Glomerular endothelial cell (primary cell): ENCODE measurements around the gene CEACAM19. TPM values are rescaled to one million over a fixed set of nuclear protein-coding genes. Genes with fewer than 3 reads are reported as not detected.
A peak's percentile ranks its signal among the peaks of the same experiment; 100 is the strongest.
"Not testable (repeated sequence)": the region's sequence is repeated elsewhere in the genome, so short reads cannot be mapped to it uniquely, and the experiment has no call there.

Source experiments
- DNase-seq: peaks from one replicate; pipeline ENCODE4 v3.0.0-alpha.2; 2011; ENCODE audit warnings: low read depth, low spot score; ENCODE audit errors: extremely low read depth
- total RNA-seq: library from RNA; depleted of rRNA; stranded (reverse); fragments of >200 nt; gene quantifications from 2 replicates; pipeline ENCODE4 v1.2.3, GENCODE V29; 2015

Gene CEACAM19, protein sequence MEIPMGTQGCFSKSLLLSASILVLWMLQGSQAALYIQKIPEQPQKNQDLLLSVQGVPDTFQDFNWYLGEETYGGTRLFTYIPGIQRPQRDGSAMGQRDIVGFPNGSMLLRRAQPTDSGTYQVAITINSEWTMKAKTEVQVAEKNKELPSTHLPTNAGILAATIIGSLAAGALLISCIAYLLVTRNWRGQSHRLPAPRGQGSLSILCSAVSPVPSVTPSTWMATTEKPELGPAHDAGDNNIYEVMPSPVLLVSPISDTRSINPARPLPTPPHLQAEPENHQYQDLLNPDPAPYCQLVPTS
- 4.4 and 9.0 TPM in 2 replicates for total RNA-seq

DNA sequence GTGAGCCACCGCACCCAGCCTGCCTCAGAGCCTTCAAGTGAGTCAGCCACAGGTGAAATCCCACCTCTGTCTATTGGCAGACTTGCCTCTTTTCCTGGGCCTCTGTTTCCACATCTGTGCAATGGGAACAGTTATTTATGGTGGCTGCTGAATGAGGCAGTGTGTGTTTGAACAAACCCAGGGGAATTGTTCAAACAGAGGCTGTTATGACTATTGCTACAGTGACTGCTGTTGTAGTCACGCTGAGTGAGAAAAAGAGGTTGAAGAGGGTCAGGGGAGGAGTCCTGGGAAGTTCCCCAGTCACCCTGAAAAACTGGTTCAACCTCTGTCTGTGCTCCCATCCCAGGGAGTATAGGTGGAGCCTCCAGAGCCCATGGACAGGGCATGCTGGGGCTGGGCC lies at the start of gene CEACAM19:
Gene CEACAM19 (plus strand): TSS at position 83 of the 400 bp plus-strand sequence. CDS start 450 bp downstream, outside the sequence.
- DNase-seq = no peak

DNA sequence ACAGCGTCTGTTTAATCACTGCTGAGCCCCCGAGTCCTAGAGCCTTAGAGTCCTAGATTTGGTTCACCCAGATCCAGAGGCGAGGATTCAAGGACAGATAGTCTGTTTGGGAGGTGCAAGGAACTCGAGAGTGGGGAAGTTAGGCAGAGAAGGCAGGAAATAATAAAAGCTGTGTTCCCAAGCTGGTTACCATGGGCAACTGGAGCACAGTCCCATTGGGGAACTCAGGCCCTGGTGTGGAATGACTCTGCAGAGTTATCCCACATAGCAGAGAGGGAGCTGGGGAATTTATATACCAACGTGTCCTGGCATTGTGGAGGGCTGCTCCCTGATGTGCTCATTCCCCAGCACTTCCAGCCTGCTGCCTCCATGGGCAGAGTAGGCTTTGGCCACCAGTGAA lies 48.2 kb upstream of the CEACAM19 start:
- peak; percentile 42 for DNase-seq

DNA sequence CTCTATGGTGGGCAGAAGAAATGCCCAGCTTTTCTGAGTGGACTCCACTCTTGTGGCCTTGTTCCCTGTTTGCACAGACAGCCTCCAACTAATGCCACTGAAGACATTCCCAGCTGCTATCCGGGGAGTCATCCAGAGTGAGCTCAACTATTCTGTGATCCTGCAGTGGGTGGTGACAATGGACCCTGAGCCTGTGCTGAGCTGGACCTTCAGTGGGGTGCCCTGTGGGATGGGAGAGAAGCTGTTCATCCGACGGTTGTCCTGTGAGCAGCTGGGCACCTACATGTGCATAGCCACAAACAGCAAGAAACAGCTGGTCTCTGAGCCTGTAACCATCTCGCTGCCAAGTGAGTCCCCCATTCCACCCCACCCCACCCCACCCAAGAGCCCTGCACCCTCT lies 47.7 kb upstream of the CEACAM19 start:
- no peak for DNase-seq

DNA sequence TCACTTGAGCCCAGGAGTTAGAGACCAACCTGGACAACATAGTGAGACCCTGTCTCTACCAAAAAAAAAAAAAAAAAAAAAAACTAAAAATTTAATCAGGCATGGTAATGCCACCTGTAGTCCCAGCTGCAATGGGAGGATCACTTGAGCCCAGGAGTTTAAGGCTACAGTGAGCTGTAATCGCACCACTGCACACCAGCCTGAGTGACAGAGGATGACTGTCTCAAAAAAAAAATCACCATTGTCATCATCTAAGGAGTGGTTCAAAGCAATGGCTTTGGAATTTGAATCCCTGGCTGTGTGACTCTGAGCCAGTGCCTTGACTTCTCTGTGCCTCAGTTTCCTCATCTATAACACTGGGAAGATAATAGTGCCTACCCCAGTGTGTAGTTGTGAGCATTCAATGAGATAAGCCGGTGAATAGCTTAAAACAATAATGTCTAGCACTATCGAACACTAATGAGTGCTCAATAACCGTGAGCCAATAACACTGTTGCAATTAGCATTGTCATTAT lies 46.4 kb upstream of the CEACAM19 start:
- DNase-seq = no peak

DNA sequence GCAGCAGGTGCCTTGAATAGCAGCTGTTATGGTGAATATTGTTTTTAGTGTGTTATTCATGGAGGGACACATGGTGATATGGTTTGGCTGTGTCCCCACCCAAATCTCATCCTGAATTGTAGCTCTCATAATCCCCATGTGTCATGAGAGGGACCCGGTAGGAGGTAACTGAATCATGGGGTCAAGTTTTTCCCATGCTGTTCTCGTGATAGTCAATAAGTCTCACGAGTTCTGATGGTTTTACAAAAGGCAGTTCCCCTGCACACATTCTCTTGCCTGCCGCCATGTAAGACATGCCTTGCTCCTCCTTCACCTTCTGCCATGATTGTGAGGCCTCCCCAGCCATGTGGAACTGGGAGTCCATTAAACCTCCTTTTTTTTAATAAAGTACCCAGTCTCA lies 45.6 kb upstream of the CEACAM19 start:
- not testable (repeated sequence) for DNase-seq

DNA sequence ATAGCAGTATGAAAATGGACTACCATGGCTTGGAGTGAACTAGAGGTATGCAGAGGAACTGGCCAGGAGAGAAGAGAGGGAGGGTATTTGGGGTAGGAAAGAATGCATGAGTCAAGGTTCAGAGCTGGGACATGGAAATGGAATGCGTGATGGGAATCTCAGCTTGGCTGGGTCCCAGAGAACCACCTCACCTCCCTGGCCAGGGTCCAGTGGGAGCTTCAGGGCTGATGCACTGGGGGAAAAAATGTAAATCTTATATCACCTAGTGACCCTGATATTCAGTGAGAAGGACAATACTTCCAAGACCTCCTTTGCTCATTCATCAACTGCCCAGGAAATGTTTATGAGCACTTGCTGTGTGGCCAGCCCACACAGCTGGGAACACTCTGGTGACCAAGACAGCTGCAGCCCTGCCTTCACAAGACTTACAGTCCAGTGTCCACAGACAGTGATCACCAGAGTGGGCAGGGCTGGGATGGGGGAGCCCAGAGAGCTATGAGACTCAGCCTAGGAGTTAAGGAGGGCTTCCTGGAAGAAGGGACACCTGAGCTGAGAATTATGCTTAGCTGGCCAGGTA lies 45.1 kb upstream of the CEACAM19 start:
- peak; percentile 85 for DNase-seq

DNA sequence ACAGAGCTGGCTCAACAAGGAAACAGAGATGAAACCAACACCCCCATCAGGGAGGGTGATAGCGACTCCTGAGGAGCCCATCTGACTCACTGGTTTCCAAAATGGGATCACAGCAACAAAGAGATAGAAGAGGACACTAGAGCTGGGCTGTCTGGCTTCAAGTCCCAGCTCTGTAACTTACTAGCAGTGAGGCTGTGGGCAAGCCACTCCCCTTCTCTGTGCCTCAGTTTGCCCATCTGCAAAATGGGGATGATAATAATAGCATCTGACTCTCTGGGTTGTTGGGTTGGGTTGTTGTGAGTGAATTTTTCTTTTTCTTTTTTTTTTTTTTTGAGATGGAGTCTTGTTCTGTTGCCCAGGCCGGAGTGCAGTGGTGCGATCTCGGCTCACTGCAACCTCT lies 43.7 kb upstream of the CEACAM19 start:
- DNase-seq = no peak

DNA sequence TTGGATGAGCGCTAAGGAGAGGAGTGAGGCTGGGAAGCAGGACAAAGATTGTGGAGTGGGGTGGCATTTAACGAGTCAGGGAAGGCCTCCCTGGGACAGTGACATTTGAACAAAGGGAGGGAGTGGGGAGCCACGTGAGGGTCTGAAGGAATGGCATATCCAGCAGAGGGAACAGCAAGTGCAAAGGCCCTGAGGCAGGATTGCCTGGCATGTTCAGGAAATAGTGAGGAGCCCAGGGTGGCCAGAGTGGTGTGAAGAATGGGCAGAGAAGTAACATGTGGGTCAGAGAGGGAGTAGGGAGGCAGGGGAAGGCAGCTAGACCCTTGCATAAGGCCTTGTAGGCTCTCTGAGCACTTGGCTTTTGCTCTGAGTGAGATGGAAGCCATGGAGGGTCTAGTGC lies 42.5 kb upstream of the CEACAM19 start:
- no peak for DNase-seq

DNA sequence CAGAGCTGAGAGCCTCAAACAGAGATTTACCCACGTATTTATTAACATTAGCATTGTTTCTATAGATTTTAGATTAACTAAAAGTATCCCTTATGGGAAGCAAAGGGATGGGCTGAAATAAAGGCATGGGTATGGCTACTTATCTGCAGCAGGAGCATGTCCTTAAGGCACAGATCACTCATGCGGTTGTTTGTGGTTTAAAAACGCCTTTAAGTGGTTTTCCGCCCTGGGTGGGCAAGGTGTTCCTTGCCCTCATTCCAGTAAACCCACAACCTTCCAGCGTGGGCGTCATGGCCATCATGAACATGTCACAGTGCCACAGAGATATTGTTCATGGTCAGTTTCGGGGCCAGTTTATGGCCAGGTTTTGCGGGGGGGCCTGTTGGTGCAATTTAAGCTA lies 39.7 kb upstream of the CEACAM19 start:
- DNase-seq = not testable (repeated sequence)

DNA sequence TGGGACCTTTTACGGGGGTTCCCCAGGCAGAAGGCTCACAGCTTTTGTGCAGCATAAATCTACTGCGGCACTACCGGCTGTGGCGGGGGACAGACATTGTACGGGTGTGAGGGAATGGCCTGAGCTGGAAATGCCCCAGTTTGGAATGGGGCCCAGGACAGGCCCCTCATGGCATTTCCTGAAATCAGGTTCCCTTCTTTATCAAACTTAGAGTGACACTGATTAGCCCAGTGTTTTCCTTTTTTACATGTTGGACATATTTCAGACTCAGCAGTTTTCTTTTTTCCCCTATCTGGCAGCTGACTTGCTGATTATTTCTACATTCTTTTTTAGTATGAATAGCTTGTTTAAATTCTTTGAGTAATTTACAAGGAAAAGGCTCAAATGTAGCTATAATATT lies 37.2 kb upstream of the CEACAM19 start:
- not testable (repeated sequence) for DNase-seq

DNA sequence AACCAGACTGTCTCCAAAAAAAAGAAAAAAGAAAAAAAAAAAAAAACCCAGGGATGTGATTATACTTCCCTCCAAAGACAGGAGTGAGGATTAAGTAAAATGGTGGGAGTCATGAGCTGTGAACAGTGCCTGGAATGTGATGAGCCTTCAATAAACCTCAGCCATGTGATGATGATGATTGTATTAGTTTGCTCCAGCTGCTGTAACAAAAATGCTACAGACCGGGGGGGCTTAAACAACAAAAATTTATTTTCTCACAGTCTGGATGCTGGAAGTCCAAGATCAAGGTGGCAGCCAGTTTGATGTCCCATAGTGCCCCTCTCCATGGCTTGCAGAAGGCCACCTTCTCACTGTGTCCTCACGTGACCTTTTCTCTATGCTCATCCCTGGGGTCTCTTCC lies 36.5 kb upstream of the CEACAM19 start:
- DNase-seq = no peak

DNA sequence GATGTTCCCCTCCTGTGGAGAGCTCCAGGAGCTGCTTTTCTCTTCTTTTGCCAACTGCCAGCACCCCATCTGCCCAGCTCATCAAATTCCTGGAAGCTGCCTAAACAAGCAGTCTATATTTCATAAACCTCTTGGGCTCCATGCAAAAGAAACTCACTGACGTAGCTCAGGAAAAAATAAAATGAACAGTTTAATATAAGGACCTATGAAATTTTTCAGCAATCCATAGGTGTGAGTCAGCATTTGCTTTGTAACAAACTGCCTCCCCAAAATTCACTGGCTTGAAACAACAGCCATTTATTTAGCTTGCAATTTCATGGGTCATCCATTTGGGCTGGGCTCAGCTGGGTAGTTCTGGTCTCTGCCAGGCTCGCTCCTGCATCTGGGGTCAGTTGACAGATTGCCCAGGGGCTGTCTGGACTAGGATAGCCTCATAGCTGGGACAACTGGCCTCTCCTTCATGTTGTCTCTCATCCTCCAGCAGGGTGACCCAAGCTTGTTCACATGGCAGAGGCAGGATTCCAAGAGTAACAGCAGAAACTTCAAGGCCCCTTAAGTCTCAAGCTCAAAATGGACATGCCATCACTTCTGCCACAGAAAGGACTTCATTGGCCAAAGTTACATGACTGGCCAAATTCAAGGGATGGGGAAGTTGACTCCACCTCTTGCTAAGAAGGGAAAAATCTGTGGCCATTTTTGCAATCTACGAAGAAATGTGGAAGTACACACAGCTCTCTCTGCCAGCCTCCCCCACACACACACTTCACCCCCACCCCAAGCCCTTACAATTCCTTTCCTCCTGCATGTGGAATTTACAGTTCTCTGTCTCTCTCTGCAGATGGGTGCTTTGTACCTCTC lies 35.5 kb upstream of the CEACAM19 start:
- DNase-seq = no peak

DNA sequence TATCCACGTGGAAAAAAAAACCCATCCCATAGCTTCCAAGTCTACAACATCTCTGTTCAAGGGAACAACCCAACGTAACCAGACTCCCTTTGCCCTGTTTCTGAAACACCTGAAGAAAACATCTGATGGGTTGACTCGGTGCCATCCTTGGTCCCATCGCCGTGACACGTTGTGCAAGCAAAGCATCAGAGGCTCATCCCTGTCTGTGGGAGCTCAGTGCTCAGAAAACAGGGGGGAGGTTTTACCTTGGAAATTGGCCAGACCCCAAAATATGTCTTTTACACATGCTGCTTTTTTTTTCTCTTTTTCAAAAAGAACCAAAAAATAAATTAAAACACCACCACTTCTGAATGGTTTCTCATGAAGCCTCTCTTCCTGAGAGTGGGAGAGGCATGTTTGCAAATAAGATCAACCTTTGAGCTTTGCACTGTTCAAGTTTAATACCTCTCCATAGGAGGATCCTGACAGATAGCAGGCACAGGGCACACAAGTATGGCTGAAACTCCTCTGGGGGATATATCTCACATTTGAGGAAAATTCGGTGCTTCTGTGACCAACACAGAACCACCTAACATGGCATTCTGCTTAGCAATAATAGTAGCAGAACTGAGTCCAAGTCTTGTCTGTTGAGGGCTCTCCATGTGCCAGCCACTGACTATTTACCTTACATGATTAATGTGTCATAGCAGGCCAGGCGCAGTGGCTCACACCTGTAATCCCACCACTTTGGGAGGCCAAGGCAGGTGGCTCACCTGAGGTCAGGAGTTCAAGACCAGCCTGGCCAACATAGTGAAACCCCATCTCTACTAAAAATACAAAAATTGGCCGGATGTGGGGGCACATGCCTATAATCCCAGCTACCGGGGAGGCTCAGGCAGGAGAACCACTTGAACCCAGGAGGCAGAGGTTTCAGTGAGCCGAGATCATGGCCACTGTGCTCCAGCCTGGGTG lies 34.6 kb upstream of the CEACAM19 start:
- DNase-seq = no peak

DNA sequence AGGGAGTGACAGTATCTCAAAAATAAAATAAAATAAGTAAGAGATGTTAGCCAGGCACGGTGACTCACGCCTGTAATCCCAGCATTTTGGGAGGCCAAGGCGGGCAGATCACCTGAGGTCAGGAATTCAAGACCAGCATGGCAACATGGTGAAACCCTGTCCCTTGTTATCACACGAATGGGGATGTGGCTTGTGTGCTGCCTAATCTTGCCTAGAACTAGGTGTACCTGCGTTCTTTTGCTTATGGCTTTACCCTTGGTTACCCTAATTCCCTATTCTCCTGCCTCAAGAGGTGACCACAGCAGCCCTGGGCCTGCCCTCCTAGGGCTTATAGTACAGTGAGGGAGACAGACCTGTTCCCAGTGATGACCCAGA lies 33.9 kb upstream of the CEACAM19 start:
- no peak for DNase-seq

DNA sequence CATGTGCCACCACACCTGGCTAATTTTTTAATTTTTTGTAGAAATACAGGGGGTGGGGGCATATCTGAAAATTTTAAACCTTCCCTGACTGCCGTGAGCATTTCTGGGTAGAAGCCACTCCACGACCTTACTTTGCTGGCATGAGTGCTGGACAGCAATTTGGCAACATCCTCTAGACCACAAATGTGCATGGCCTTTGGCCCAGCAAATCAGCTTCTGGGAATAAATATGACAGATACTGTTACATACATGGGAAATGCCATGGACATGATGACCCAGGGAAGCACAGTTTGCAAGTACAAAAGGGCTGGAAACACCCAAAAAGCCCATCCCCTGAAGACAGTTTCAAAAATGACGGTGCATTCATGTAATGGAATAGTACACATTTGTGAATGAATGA lies 30.8 kb upstream of the CEACAM19 start:
- no peak for DNase-seq

DNA sequence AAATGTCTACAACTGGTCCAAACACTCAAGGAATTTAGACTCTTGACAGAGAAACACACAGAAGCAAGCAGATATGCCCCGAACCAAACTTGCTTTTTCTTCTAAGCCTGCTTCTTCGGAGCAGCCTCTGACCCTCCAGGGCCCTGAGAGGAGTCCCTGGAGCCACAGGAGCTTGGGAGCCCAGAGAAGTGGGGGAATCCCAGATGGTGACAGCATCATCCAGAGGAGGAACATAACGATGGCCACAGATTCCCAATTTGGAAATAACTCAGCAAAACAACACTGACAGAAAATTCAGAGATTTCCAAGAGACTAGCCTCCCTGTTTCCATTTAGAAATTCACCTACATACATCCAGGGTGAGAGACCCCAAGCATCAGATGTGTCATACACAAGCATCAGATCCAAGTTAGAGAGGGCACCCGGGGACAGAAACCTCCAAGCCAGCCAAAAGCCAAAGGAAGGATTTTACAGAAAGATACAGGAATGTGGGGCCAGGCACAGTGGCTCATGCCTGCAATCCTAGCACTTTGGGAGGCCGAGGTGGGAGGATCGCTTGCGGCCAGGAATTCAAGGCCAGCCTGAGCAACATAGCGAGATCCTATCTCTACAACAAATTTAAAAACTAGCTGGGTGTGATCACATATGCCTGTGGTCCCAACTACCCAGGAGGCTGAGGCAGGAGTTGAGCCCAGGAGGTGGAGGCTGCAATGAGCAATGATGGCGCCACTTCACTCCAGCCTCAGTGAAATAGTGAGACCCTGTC lies 29.6 kb upstream of the CEACAM19 start:
- no peak for DNase-seq

DNA sequence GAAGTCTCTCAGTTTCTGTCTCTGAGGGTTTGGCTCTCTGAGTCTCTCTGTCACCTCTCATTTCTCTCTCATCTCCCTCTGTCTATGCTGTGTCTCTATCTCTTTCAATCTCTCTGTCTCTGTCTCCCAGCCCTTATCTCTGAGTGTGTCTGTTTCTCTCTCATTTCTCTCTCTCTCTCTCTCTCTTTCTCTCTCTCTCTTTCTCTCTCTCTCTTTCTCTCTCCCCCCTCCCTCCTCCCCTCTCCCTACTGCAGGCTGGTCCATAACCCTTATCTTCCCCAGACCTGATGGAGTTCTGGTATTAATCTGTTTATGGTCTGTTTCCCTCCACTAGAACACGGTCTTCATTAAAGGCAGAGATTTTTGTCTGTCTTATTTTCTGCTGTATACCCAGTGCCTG lies 28.9 kb upstream of the CEACAM19 start:
- no peak for DNase-seq

DNA sequence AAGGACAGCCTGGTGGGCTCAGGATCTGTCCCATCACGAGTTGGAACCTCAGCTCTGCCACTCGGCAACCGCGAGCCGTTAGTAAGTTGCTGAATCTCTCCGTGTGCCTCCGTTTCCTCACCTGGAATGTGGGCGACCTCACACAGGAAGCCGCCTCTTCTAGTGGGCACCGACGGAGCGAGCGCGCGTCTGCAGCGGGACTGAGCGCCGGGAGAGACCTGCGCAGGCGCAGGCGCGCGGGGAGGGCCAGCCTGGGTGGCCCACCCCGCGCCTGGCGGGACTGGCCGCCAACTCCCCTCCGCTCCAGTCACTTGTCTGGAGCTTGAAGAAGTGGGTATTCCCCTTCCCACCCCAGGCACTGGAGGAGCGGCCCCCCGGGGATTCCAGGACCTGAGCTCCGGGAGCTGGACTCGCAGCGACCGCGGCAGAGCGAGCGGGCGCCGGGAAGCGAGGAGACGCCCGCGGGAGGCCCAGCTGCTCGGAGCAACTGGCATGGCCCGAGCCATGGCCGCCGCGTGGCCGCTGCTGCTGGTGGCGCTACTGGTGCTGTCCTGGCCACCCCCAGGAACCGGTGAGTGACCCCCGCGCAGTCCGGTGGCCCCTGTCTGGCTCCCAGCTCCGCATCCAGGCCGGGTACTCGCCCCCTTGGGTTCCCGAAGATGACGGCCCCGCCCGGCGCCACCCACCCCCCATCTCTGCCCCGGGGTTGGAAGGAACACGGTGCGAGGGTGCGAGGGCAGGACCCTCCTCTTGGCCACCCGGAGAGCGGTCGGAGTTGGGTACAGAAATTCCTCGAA lies 27.5 kb upstream of the CEACAM19 start, which contains the start of gene PVR:
Gene PVR (plus strand): TSS at position 306 of the 797 bp plus-strand sequence. CDS start 187 bp downstream, at position 493.
- no peak for DNase-seq
